K562 (cell line): Measurements from ENCODE around the gene KIF24. TPM values are rescaled to one million over a fixed set of nuclear protein-coding genes. Genes with fewer than 3 reads are reported as not detected.

Experiments
- ASH1L ChIP-seq: fragments of 450-650 bp; IDR thresholded peaks from 2 replicates; pipeline ENCODE4 v1.6.1; 2018; ENCODE audit warnings: borderline replicate concordance, mild to moderate bottlenecking, low read depth; ENCODE audit not compliant: partially characterized antibody
- BHLHE40 ChIP-seq: IDR thresholded peaks from 2 replicates; pipeline ENCODE4 v1.6.1; 2011; ENCODE audit warnings: low read length, improper control_type of control experiment
- CBX2 ChIP-seq: fragments of 200-600 bp; sonication (generic); IDR thresholded peaks from one replicate; pipeline ENCODE4 v1.6.1; 2012; ENCODE audit warnings: mild to moderate bottlenecking, low read length, inconsistent platforms; ENCODE audit not compliant: insufficient read depth, poor library complexity, severe bottlenecking
- CTBP1 ChIP-seq: fragments of 450-650 bp; IDR thresholded peaks from 2 replicates; pipeline ENCODE4 v1.6.1; 2016; ENCODE audit warnings: borderline replicate concordance
- GATA2 ChIP-seq: sonication (generic); formaldehyde crosslinking; IDR thresholded peaks from 2 replicates; pipeline ENCODE4 v1.4.0; 2020; ENCODE audit warnings: mild to moderate bottlenecking, missing genetic modification reagents
- NR4A1 ChIP-seq, 2 experiments: fragments of 250-450 bp in 1 of 2; fragments of 450-650 bp in 1 of 2; sonication (Bioruptor Pico) in 1 of 2; IDR thresholded peaks; 2 replicates each; pipeline versions ENCODE4 v1.4.0 to v1.6.1; 2016 to 2020; ENCODE audit warnings: mild to moderate bottlenecking in 2 of 2, missing compliant biosample characterization in 1 of 2, missing genetic modification characterization in 1 of 2, moderate library complexity in 1 of 2
- U2AF2 ChIP-seq: fragments of 200-400 bp; formaldehyde crosslinking; optimal IDR thresholded peaks from 2 replicates; pipeline ENCODE3; 2017; ENCODE audit warnings: low read depth, mild to moderate bottlenecking, low read length
- ZFPM2 ChIP-seq: fragments of 250-450 bp; sonication (Bioruptor Pico); IDR thresholded peaks from 2 replicates; pipeline ENCODE4 v1.5.1; 2022; ENCODE audit warnings: mild to moderate bottlenecking
- ZNF551 ChIP-seq: fragments of 250-450 bp; sonication (Bioruptor Pico); IDR thresholded peaks from 2 replicates; pipeline ENCODE4 v1.5.0; 2021; ENCODE audit warnings: mild to moderate bottlenecking, moderate library complexity
- polyA plus RNA-seq, 8 experiments: library from polyadenylated mRNA; depleted of rRNA in 4 of 8; stranded (reverse) in 5 of 8; unstranded in 3 of 8; fragments of >200 nt; fragmentation: Nextera tagmentation in 2 of 8; fragmentation: Illumina TruSeq in 1 of 8; extraction: Ambion mirVana in 2 of 8; extraction: Trizol in 1 of 8; gene quantifications; 2 replicates each; pipeline versions ENCODE4 v1.2.1 to v1.2.3, GENCODE V29; 2011 to 2014; ENCODE audit warnings: inconsistent platforms in 1 of 8, missing spikeins in 1 of 8
- total RNA-seq, 7 experiments: library from RNA; depleted of rRNA in 6 of 7; stranded (reverse); fragments of >200 nt in 6 of 7; fragmentation: Illumina TruSeq in 2 of 7; extraction: Trizol in 2 of 7; gene quantifications; 2 replicates each; pipeline versions ENCODE4 v1.2.1 to v1.2.3, GENCODE V29; 2011 to 2021; ENCODE audit warnings: low replicate concordance in 1 of 7
- TF ChIP-seq, protein P1 (sequence below): fragments of 450-650 bp; IDR thresholded peaks from 2 replicates; pipeline ENCODE4 v1.6.1; 2016; ENCODE audit warnings: antibody characterized with exemption
- TF ChIP-seq, protein P2 (sequence below), 3 experiments: IDR thresholded peaks in 2 of 3; conservative IDR thresholded peaks in 1 of 3; 2 replicates each; pipeline ENCODE4 v1.5.1; 2011 to 2012; ENCODE audit warnings: low read length in 3 of 3, mild to moderate bottlenecking in 3 of 3, control low read depth in 2 of 3, improper control_type of control experiment in 1 of 3, inconsistent platforms in 1 of 3, low read depth in 1 of 3, mixed read lengths in 1 of 3, moderate library complexity in 1 of 3; ENCODE audit not compliant: insufficient read depth in 2 of 3

The KIF24 gene
- total and polyA plus RNA-seq, 9 of the 15 experiments (the other 6 are each of a cell fraction or from before 2014, with no cell fraction given), result 0.63 to 5.8 (median 4.4) TPM

DNA sequence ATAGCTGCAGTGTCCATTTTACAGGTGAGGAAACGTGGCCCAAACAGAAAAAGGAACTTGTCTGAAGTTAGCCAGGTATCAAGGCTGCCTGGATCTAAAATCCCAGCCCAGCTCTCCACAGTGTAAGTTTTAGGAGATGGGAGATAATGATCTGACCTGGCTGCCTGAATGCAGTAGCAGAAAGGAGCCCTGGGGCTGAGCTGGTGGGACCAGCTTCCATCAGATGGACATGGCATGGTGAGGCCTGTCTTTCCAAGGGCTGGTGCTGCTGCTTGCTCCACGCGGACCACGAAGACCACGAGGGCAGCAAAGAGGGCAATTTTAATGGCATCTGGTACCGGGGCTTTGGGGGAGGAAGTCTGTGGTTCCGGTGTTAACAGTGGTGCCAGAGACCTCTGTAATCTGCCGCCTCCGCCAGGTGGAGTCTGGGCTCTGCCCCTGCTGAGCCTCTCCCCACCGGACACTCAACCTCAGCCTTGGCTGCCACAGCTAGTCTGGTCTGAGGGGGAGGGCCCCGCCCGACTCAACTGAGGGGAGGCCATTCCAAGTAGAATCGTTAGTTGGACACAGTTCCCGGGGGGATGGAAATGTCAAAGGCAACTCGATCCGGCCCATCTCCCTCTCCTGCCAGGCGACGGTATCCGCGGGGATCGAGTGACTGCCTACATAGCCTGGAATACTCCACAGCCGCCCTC, 47.0 kb upstream of the KIF24 start (continued):
- TF ChIP-seq, protein P1, sequence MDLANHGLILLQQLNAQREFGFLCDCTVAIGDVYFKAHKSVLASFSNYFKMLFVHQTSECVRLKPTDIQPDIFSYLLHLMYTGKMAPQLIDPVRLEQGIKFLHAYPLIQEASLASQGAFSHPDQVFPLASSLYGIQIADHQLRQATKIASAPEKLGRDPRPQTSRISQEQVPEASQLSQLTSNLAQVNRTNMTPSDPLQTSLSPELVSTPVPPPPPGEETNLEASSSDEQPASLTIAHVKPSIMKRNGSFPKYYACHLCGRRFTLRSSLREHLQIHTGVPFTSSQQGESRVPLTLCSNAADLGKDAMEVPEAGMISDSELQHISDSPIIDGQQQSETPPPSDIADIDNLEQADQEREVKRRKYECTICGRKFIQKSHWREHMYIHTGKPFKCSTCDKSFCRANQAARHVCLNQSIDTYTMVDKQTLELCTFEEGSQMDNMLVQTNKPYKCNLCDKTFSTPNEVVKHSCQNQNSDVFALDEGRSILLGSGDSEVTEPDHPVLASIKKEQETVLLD, result no peak
- TF ChIP-seq CTBP1 (peak; percentile 41; the same call in 1 of the 2 replicates), ZFPM2 (CRISPR knock-in tag) (no peak), CBX2 (no peak), BHLHE40 (no peak), GATA2 (peak; percentile 36; the same call in 1 of the 2 replicates), NR4A1 (CRISPR knock-in tag; IDR thresholded peaks at IDR 0.05) (no peak), NR4A1 (tag; IDR thresholded peaks at IDR 0.05) (no peak), ZNF551 (CRISPR knock-in tag) (no peak), U2AF2 (no peak), ASH1L (no peak)
- TF ChIP-seq, protein P2, sequence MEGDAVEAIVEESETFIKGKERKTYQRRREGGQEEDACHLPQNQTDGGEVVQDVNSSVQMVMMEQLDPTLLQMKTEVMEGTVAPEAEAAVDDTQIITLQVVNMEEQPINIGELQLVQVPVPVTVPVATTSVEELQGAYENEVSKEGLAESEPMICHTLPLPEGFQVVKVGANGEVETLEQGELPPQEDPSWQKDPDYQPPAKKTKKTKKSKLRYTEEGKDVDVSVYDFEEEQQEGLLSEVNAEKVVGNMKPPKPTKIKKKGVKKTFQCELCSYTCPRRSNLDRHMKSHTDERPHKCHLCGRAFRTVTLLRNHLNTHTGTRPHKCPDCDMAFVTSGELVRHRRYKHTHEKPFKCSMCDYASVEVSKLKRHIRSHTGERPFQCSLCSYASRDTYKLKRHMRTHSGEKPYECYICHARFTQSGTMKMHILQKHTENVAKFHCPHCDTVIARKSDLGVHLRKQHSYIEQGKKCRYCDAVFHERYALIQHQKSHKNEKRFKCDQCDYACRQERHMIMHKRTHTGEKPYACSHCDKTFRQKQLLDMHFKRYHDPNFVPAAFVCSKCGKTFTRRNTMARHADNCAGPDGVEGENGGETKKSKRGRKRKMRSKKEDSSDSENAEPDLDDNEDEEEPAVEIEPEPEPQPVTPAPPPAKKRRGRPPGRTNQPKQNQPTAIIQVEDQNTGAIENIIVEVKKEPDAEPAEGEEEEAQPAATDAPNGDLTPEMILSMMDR (IDR thresholded peaks at IDR 0.05 in 2 of 3, conservative IDR thresholded peaks at IDR 0.05 in 1 of 3; ENCODE audit: insufficient read depth in 2 of 3, low read depth in 1 of 3, low read length in 3 of 3), result peak in 2 of 3 experiments; percentile 15 to 30; a peak in 1 of 6 replicates
